Ovary (tissue), 9 donors: ENCODE measurements around the gene METTL23. TPM values are rescaled to one million over a fixed set of nuclear protein-coding genes. Genes with fewer than 3 reads are reported as not detected.
A peak's percentile ranks its signal among the peaks of the same experiment; 100 is the strongest.

Experiments
- DNase-seq, 5 donors: peaks; one replicate each; pipeline ENCODE4 v3.0.0-alpha.2; 2019 to 2020
- H3K27ac ChIP-seq, 2 donors: fragments of 200-600 bp; one replicate each; pipeline versions ENCODE4 v1.5.1 to v1.8.0; 2019 to 2022
- H3K27me3 ChIP-seq: fragments of 200-600 bp; one replicate; pipeline ENCODE4 v1.8.0; 2022
- H3K36me3 ChIP-seq: fragments of 200-600 bp; sonication (generic); one replicate; pipeline ENCODE4 v1.5.1; 2019
- H3K4me1 ChIP-seq: one replicate; pipeline ENCODE4 v1.8.1; 2013; ENCODE audit warnings: mild to moderate bottlenecking, moderate library complexity; ENCODE audit not compliant: insufficient read depth
- H3K4me3 ChIP-seq: fragments of 200-600 bp; sonication (generic); one replicate; pipeline ENCODE4 v1.5.1; 2017
- H3K9me3 ChIP-seq, 2 donors: fragments of 200-600 bp in 1 of 2; sonication (generic) in 1 of 2; one replicate each; pipeline versions ENCODE4 v1.5.1 to v1.8.1; 2013 to 2019; ENCODE audit warnings: mild to moderate bottlenecking in 1 of 2, moderate library complexity in 1 of 2
- EP300 ChIP-seq: sonication (generic); formaldehyde crosslinking; IDR thresholded peaks from one replicate; pipeline ENCODE4 v1.6.1; 2017; ENCODE audit warnings: antibody characterized with exemption
- POLR2A ChIP-seq: fragments of 450-650 bp; IDR thresholded peaks from one replicate; pipeline ENCODE4 v1.6.1; 2017; ENCODE audit warnings: antibody characterized with exemption, mild to moderate bottlenecking, moderate library complexity
- WGBS, 3 donors: extraction: QIAGEN DNeasy Blood & Tissue Kit in 1 of 3; methylation state at CpG; one replicate each; pipeline versions ENCODE4 v1.1.5 to v1.1.7; 2013 to 2017; 5-methylcytosine and 5-hydroxymethylcytosine counted together
- intact Hi-C, 4 donors: fragments of 100-400 bp; cut with DNase I; formaldehyde crosslinking; loops; one replicate each; pipeline versions ENCODE4 v1.11.0 to v1.15.1; 2022 to 2023
- polyA plus RNA-seq, 2 donors: library from polyadenylated mRNA; stranded (reverse); fragments of 200-250 nt in 1 of 2; fragments of 350-450 nt in 1 of 2; fragmentation: Illumina TruSeq in 1 of 2; extraction: RNeasy Lipid Tissue Mini Kit (QIAGEN cat#74804) in 1 of 2; gene quantifications; one replicate each; pipeline ENCODE4 v1.2.3, GENCODE V29; 2013 to 2014
- total RNA-seq, 7 donors: library from RNA; depleted of rRNA in 2 of 7; stranded (reverse); fragments of >200 nt in 2 of 7; fragmentation: NEBNext Ultra II Directional in 3 of 7; extraction: Animal tissue kit (Norgen Biotek cat#: 25700) in 3 of 7; gene quantifications; one replicate each; pipeline versions ENCODE4 v1.1.0 to v1.2.4, GENCODE V29; 2016 to 2023
- TF ChIP-seq, protein P1 (sequence below), 3 donors: fragments of 450-650 bp in 2 of 3; fragments of 200-600 bp in 1 of 3; IDR thresholded peaks; one replicate each; pipeline versions ENCODE4 v1.5.1 to v1.8.0; 2016 to 2022; ENCODE audit warnings: antibody characterized with exemption in 3 of 3, mild to moderate bottlenecking in 1 of 3
- donor health status: DM: no; HTN: no; CAD: no; lungs with moderate emphysema.
- donor health status: DM: no; HTN: no; CAD: no.
- donor health status: Bipolar disorder and iron deficiency.
- donor health status: DM: yes; HTN: yes; CAD: no.
- donor health status: DM: no; HTN: no; CAD: no.
- donor health status: DM: yes; HTN: yes; CAD: no.

Gene METTL23
- total and polyA plus RNA-seq, 9 donors: 20.9 to 47.4 (median 32.7) TPM

DNA sequence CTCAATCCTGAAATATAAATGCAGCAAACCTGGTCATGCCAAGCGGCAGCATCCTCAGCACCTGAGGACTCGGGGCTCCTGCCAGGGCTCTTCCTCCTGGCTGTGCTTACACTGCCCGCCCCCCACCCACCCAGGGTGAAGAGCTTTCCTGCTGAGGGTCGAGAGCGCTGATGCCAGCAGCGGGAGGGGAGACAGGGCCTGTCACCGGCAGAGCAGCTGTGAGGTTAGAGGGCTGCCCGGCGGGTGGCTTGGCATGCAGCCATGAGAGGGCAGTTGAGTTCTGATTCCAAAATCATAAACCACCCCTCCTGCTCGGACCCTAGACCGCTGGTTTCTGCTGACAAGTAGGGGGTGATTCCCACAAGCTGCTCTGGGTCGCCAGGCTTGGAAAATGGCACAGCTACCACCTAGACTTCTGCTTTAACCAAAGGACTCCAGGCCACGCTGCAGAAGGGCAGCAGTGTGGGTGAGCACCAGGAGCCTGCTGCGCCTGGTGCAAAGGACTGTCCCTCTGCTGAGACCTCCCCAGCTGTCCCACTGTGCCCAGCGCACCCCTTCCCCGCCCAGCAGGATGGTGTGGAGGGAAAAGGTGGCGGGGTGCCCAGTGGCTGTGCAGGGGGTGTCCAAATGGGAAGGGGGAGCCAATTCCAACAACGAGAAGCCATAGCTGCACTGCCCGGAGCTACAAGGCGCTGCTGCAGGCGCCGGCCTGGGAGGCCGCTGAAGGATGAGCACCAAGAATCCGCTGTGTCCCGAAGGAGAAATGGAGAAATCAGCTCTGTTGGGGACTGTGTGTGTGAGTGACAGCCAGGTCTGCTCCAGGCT lies 42.5 kb upstream of the METTL23 start:
- no peaks in the 10 kb centered on the region for H3K27me3 ChIP-seq
- intact Hi-C loops: loop anchor here in 1 of 4 donors (10.0 kb wide), 1 partner anchor 159 kb away; no protein-coding TSS in a partner anchor
- no peak overlapping the region for H3K27ac ChIP-seq
- TF ChIP-seq POLR2A (no peak), EP300 (no peak)
- TF ChIP-seq, protein P1, sequence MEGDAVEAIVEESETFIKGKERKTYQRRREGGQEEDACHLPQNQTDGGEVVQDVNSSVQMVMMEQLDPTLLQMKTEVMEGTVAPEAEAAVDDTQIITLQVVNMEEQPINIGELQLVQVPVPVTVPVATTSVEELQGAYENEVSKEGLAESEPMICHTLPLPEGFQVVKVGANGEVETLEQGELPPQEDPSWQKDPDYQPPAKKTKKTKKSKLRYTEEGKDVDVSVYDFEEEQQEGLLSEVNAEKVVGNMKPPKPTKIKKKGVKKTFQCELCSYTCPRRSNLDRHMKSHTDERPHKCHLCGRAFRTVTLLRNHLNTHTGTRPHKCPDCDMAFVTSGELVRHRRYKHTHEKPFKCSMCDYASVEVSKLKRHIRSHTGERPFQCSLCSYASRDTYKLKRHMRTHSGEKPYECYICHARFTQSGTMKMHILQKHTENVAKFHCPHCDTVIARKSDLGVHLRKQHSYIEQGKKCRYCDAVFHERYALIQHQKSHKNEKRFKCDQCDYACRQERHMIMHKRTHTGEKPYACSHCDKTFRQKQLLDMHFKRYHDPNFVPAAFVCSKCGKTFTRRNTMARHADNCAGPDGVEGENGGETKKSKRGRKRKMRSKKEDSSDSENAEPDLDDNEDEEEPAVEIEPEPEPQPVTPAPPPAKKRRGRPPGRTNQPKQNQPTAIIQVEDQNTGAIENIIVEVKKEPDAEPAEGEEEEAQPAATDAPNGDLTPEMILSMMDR (IDR thresholded peaks at IDR 0.05): no peak
- H3K9me3 ChIP-seq: no peaks in the 10 kb centered on the region
- peaks cover 31% of the 10 kb centered on the region for H3K4me1 ChIP-seq
- 86 to 90% (median 87%) methylated on average over 23 to 25 of the region's 25 CpGs for WGBS, 3 donors
- H3K4me3 ChIP-seq: no peak overlapping the region
- DNase-seq: peak in 3 of 5 donors; percentile 29 to 48 (median 41)
- H3K36me3 ChIP-seq: no peaks in the 10 kb centered on the region

DNA sequence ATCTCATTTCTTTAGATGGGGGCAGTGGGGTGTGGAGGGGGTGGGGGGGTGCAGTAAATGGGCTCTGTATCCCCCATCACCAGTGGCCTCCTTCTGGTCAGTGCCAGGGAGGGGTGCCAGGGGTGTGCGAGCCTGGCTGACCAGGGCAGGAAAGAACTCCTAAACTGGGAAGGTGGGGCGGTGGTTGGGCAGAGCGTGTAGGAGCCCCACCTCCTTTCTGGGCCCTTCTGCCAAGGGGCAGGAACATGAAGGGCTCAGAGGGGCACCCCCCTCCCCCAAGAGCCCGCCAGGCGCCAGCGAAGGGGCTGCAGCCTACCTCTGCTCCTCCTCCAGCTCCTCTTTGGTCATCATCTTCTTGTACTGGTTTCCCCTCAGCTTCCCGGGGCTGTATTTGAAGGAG lies 41.9 kb upstream of the METTL23 start:
- H3K27me3 ChIP-seq: no peaks in the 10 kb centered on the region
- no peaks in the 10 kb centered on the region for H3K36me3 ChIP-seq
- TF ChIP-seq EP300: no peak
- peak in 2 of 5 donors; percentile 29 to 47 for DNase-seq
- 89 to 93% (median 89%) methylated on average over 7 of the region's 7 CpGs for WGBS, 3 donors
- no peak overlapping the region for H3K27ac ChIP-seq
- intact Hi-C loops: loop anchor here in 1 of 4 donors (5.0 to 10.0 kb wide), 2 partner anchors 38 to 160 kb away; no protein-coding TSS in a partner anchor
- no peak overlapping the region for H3K4me3 ChIP-seq
- H3K4me1 ChIP-seq: peaks cover 36% of the 10 kb centered on the region
- no peaks in the 10 kb centered on the region for H3K9me3 ChIP-seq

DNA sequence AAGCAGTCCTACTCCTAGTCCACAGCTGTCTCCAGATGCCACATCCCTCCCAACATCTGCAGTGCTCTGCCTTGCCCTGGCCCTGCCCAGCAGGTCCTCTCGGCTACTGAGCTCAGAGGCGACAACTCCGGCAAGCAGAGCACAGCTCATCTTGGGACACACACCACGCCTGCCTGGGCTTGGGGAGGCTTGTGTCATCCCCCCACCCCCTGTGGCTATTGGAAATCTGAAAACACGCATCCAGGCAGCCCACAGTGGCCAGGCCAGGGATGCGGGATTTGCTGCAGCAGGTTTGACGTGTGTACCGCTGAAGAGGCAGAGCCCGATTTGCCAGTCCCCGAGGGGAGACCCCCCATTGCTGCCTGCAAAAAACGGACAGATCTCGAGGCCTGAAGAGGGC lies 41.3 kb upstream of the METTL23 start:
- Histone ChIP-seq H3K4me3 (no peak overlapping the region), H3K4me1 (peaks cover 36% of the 10 kb centered on the region), H3K27ac (no peak overlapping the region), H3K36me3 (no peaks in the 10 kb centered on the region), H3K27me3 (no peaks in the 10 kb centered on the region), H3K9me3 (no peaks in the 10 kb centered on the region)
- peak in 1 of 5 donors; percentile 25 for DNase-seq
- 82 to 91% (median 87%) methylated on average over 11 to 12 of the region's 12 CpGs for WGBS, 3 donors
- TF ChIP-seq, protein P1 (IDR thresholded peaks at IDR 0.05): no peak
- TF ChIP-seq POLR2A (no peak), EP300 (no peak)
- intact Hi-C loops: loop anchor here in 1 of 4 donors (5.0 to 10.0 kb wide), 2 partner anchors 37 to 161 kb away; no protein-coding TSS in a partner anchor

DNA sequence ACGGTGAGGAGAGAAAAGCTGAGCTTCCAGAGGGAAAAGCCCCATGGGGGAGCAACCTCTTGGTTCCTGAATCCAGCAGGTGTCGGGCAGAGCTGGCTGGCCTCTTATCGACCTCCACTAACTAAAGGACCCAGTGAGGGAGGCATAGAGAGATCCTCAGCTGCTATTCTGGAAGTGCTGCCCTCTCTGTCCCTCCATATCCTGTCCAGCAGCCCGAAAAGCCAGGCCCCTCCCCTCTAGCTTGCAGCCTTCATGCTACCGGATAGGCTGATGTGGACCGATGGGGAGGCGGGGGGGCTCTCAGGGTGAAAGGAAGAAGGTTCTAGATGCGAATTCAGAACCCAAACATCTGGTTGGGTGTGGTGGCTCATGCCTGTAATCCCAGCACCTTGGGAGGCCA lies 40.8 kb upstream of the METTL23 start:
- TF ChIP-seq POLR2A (no peak), EP300 (no peak)
- TF ChIP-seq, protein P1 (IDR thresholded peaks at IDR 0.05): no peak
- DNase-seq: peak in 1 of 5 donors; percentile 28
- Histone ChIP-seq H3K4me1 (peaks cover 36% of the 10 kb centered on the region), H3K36me3 (no peaks in the 10 kb centered on the region), H3K4me3 (no peak overlapping the region), H3K27me3 (no peaks in the 10 kb centered on the region), H3K27ac (no peak overlapping the region), H3K9me3 (no peaks in the 10 kb centered on the region)
- intact Hi-C loops: loop anchor here in 1 of 4 donors (5.0 to 10.0 kb wide), 2 partner anchors 36 to 161 kb away; no protein-coding TSS in a partner anchor
- WGBS, 3 donors: 75 to 86% (median 81%) methylated on average over 8 of the region's 8 CpGs
